Left lung (tissue), 10 donors: ENCODE measurements around the gene TUBB3. TPM values are rescaled to one million over a fixed set of nuclear protein-coding genes. Genes with fewer than 3 reads are reported as not detected.
"Not testable (repeated sequence)": the region's sequence is repeated elsewhere in the genome, so short reads cannot be mapped to it uniquely, and the experiment has no call there.

Experiments used
- ATAC-seq: fragments of 200-7000 bp; cut with Tn5 transposase; one replicate; pipeline ENCODE4 v1.9.1; 2020; ENCODE audit warnings: moderate library complexity
- DNase-seq, 4 donors: peaks; one replicate each; pipeline ENCODE4 v3.0.0-alpha.2; 2013 to 2020
- H3K27ac ChIP-seq, 2 donors: fragments of 200-600 bp; sonication (generic) in 1 of 2; one replicate each; pipeline versions ENCODE4 v1.5.0 to v1.8.0; 2020 to 2021
- H3K27me3 ChIP-seq, 2 donors: fragments of 200-600 bp; sonication (generic) in 1 of 2; one replicate each; pipeline versions ENCODE4 v1.5.0 to v1.8.0; 2020 to 2021
- H3K36me3 ChIP-seq, 2 donors: fragments of 200-600 bp; sonication (generic) in 1 of 2; one replicate each; pipeline versions ENCODE4 v1.5.0 to v1.8.0; 2020 to 2021
- H3K4me1 ChIP-seq, 2 donors: fragments of 200-600 bp; one replicate each; pipeline ENCODE4 v1.8.0; 2021
- H3K4me3 ChIP-seq, 2 donors: fragments of 200-600 bp; sonication (generic) in 1 of 2; one replicate each; pipeline versions ENCODE4 v1.5.0 to v1.8.0; 2020 to 2021; ENCODE audit warnings: mild to moderate bottlenecking in 1 of 2
- H3K9me3 ChIP-seq, 2 donors: fragments of 200-600 bp; sonication (generic) in 1 of 2; one replicate each; pipeline versions ENCODE4 v1.5.0 to v1.8.0; 2020 to 2021
- CTCF ChIP-seq, 2 donors: fragments of 200-600 bp; sonication (generic) in 1 of 2; IDR thresholded peaks; one replicate each; pipeline versions ENCODE4 v1.5.0 to v1.8.0; 2021; ENCODE audit warnings: antibody characterized with exemption in 2 of 2
- intact Hi-C, 2 donors: fragments of 100-400 bp; cut with DNase I; formaldehyde crosslinking; loops; one replicate each; pipeline versions ENCODE4 v1.11.2 to v1.14.2; 2022
- polyA plus RNA-seq, 6 donors: library from polyadenylated mRNA; unstranded; fragments of 120-200 nt; gene quantifications; one replicate each; pipeline ENCODE4 v1.2.1, GENCODE V29; 2013; ENCODE audit not compliant: insufficient read length in 6 of 6
- total RNA-seq, 2 donors: library from RNA; stranded (reverse); fragmentation: NEBNext Ultra II Directional; extraction: Animal tissue kit (Norgen Biotek cat#: 25700); gene quantifications; one replicate each; pipeline ENCODE4 v1.2.1, GENCODE V29; 2021
- donor health status: DM: no; HTN: yes; CAD: no.
- donor health status: DM: no; HTN: no; CAD: no.

The TUBB3 gene
- total and polyA plus RNA-seq, 8 donors, result 2.7 to 54.2 (median 8.3) TPM

- H3K27ac ChIP-seq, result no peak overlapping the region
- no peak for TF ChIP-seq CTCF (IDR thresholded peaks at IDR 0.05)
Observed at GRCh38 chr16:89910717-89911354, 12.3 kb upstream of the TUBB3 start.

GRCh38 chr16:89911375-89911774, 11.8 kb upstream of the TUBB3 start:
- H3K27ac ChIP-seq, result no peak overlapping the region
- ATAC-seq (no peak), DNase-seq (peak in 1 of 4 donors; percentile 59)
- no peaks in the 10 kb centered on the region for H3K9me3 ChIP-seq
- H3K4me1 ChIP-seq, result peaks cover 0 to 7% of the 10 kb centered on the region in 2 donors
- H3K4me3 ChIP-seq, result no peak overlapping the region
- no peaks in the 10 kb centered on the region for H3K27me3 ChIP-seq
- intact Hi-C loops, result no loop called here
- no peak for TF ChIP-seq CTCF (IDR thresholded peaks at IDR 0.05)
- H3K36me3 ChIP-seq, result peaks cover 0 to 57% of the 10 kb centered on the region in 2 donors

More at GRCh38 chr16:89910717-89911354, 12.3 kb upstream of the TUBB3 start:
- peak in 1 of 4 donors; percentile 75 for DNase-seq
- no peak overlapping the region for H3K4me3 ChIP-seq
- peaks cover 0 to 7% of the 10 kb centered on the region in 2 donors for H3K4me1 ChIP-seq
- H3K9me3 ChIP-seq, result no peaks in the 10 kb centered on the region
- no peaks in the 10 kb centered on the region for H3K27me3 ChIP-seq
- intact Hi-C loops, result no loop called here
- H3K36me3 ChIP-seq, result peaks cover 0 to 62% of the 10 kb centered on the region in 2 donors
- peak; percentile 3 for ATAC-seq

- intact Hi-C loops, result no loop called here
- H3K9me3 ChIP-seq, result no peaks in the 10 kb centered on the region
- TF ChIP-seq CTCF (IDR thresholded peaks at IDR 0.05), result no peak
- peaks cover 0 to 7% of the 10 kb centered on the region in 2 donors for H3K4me1 ChIP-seq
- H3K27ac ChIP-seq, result no peak overlapping the region
- peaks cover 0 to 49% of the 10 kb centered on the region in 2 donors for H3K36me3 ChIP-seq
- no peaks in the 10 kb centered on the region for H3K27me3 ChIP-seq
- DNase-seq, result no peak
- H3K4me3 ChIP-seq, result no peak overlapping the region
- ATAC-seq, result no peak
Observed at GRCh38 chr16:89912143-89912542, 11.0 kb upstream of the TUBB3 start.

- TF ChIP-seq CTCF (IDR thresholded peaks at IDR 0.05), result no peak
- no peak for ATAC-seq
- peaks cover under 1 to 10% of the 10 kb centered on the region in 2 donors for H3K4me1 ChIP-seq
Observed at GRCh38 chr16:89912627-89913026, 10.5 kb upstream of the TUBB3 start.

GRCh38 chr16:89913408-89914387, 9.4 kb upstream of the TUBB3 start:
- intact Hi-C loops, result no loop called here
- H3K4me3 ChIP-seq, result no peak overlapping the region
- peaks cover 11 to 21% of the 10 kb centered on the region in 2 donors for H3K4me1 ChIP-seq
- ATAC-seq, result no peak
- H3K9me3 ChIP-seq, result no peaks in the 10 kb centered on the region
- no peak for TF ChIP-seq CTCF (IDR thresholded peaks at IDR 0.05)
- peaks cover 0 to 11% of the 10 kb centered on the region in 2 donors for H3K27me3 ChIP-seq
- no peak for DNase-seq
- peaks cover 0 to 48% of the 10 kb centered on the region in 2 donors for H3K36me3 ChIP-seq
- H3K27ac ChIP-seq, result no peak overlapping the region

More at GRCh38 chr16:89912627-89913026, 10.5 kb upstream of the TUBB3 start:
- no peak for DNase-seq
- H3K27ac ChIP-seq, result no peak overlapping the region
- intact Hi-C loops, result no loop called here
- H3K9me3 ChIP-seq, result no peaks in the 10 kb centered on the region
- peaks cover 0 to under 1% of the 10 kb centered on the region in 2 donors for H3K27me3 ChIP-seq
- H3K4me3 ChIP-seq, result no peak overlapping the region
- peaks cover 0 to 49% of the 10 kb centered on the region in 2 donors for H3K36me3 ChIP-seq

GRCh38 chr16:89914642-89915285, 8.4 kb upstream of the TUBB3 start:
- H3K27ac ChIP-seq, H3K9me3 ChIP-seq, H3K4me3 ChIP-seq, DNase-seq, ATAC-seq, intact Hi-C loops: not testable (repeated sequence)
- Histone ChIP-seq H3K36me3 (peaks cover 0 to 38% of the 10 kb centered on the region in 2 donors), H3K4me1 (peaks cover 13 to 28% of the 10 kb centered on the region in 2 donors), H3K27me3 (peaks cover 0 to 22% of the 10 kb centered on the region in 2 donors)
